ENCODE measurements around the gene NKG7.

NKG7 gene

DNA sequence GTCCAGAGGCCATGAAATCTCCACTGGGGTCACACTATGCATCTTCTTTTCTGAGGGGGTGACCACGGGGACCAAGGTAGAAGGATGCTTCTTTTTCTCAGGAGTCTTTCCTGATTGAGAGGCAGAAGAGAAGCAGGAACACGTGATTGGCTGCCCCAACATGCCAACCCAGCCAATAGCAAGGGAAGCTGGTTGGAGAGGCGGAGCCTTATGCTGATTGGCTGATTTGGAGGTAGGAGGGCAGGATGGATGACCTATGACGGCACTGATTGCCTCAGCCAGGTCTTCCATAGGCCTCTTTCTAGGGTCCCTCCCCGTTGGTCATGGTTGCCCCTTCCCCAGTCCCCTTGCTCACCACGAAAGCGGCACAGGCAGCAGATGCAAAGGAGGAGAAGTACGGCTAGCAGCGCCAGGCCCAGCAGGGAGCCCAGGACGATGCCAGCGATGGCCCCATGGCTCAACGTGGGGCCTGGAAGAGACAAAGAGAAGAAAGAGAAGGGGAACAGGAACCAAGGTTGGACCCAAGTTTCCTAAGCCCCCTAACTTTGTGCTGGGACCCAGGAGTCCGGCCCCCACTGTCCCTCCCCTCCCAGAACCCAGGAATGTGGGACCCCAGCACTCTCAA is 38.5 kb downstream of the NKG7 start:
- TF ChIP-seq ESRRG (CRISPR knock-in tag; IDR thresholded peaks at IDR 0.05) (no peak), PPARA (CRISPR knock-in tag; IDR thresholded peaks at IDR 0.05; ENCODE audit: borderline replicate concordance) (no peak), BACH2 (CRISPR knock-in tag; IDR thresholded peaks at IDR 0.05; ENCODE audit: borderline replicate concordance) (no peak), GLIS3 (CRISPR knock-in tag; IDR thresholded peaks at IDR 0.05) (no peak), RARB (CRISPR knock-in tag; IDR thresholded peaks at IDR 0.05) (no peak), ZFP30 (CRISPR knock-in tag; IDR thresholded peaks at IDR 0.05) (no peak), ZC3H10 (CRISPR knock-in tag; IDR thresholded peaks at IDR 0.05) (no peak), ZNF70 (CRISPR knock-in tag; IDR thresholded peaks at IDR 0.05) (no peak), TCF4 (CRISPR knock-in tag; IDR thresholded peaks at IDR 0.05; ENCODE audit: borderline replicate concordance) (no peak), SNAI2 (CRISPR knock-in tag; IDR thresholded peaks at IDR 0.05) (no peak), ZFP3 (CRISPR knock-in tag; IDR thresholded peaks at IDR 0.05) (no peak), ARNTL (CRISPR knock-in tag; IDR thresholded peaks at IDR 0.05; ENCODE audit: borderline replicate concordance, low read depth) (no peak), TOX (CRISPR knock-in tag; IDR thresholded peaks at IDR 0.05; ENCODE audit: borderline replicate concordance) (no peak)
- TF ChIP-seq, protein P1, sequence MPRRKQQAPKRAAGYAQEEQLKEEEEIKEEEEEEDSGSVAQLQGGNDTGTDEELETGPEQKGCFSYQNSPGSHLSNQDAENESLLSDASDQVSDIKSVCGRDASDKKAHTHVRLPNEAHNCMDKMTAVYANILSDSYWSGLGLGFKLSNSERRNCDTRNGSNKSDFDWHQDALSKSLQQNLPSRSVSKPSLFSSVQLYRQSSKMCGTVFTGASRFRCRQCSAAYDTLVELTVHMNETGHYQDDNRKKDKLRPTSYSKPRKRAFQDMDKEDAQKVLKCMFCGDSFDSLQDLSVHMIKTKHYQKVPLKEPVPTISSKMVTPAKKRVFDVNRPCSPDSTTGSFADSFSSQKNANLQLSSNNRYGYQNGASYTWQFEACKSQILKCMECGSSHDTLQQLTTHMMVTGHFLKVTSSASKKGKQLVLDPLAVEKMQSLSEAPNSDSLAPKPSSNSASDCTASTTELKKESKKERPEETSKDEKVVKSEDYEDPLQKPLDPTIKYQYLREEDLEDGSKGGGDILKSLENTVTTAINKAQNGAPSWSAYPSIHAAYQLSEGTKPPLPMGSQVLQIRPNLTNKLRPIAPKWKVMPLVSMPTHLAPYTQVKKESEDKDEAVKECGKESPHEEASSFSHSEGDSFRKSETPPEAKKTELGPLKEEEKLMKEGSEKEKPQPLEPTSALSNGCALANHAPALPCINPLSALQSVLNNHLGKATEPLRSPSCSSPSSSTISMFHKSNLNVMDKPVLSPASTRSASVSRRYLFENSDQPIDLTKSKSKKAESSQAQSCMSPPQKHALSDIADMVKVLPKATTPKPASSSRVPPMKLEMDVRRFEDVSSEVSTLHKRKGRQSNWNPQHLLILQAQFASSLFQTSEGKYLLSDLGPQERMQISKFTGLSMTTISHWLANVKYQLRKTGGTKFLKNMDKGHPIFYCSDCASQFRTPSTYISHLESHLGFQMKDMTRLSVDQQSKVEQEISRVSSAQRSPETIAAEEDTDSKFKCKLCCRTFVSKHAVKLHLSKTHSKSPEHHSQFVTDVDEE (CRISPR knock-in tag; IDR thresholded peaks at IDR 0.05): no peak
- TF ChIP-seq, protein P2, sequence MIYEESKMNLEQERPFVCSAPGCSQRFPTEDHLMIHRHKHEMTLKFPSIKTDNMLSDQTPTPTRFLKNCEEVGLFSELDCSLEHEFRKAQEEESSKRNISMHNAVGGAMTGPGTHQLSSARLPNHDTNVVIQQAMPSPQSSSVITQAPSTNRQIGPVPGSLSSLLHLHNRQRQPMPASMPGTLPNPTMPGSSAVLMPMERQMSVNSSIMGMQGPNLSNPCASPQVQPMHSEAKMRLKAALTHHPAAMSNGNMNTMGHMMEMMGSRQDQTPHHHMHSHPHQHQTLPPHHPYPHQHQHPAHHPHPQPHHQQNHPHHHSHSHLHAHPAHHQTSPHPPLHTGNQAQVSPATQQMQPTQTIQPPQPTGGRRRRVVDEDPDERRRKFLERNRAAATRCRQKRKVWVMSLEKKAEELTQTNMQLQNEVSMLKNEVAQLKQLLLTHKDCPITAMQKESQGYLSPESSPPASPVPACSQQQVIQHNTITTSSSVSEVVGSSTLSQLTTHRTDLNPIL (CRISPR knock-in tag; IDR thresholded peaks at IDR 0.05; ENCODE audit: low read depth): no peak
- TF ChIP-seq, protein P3, sequence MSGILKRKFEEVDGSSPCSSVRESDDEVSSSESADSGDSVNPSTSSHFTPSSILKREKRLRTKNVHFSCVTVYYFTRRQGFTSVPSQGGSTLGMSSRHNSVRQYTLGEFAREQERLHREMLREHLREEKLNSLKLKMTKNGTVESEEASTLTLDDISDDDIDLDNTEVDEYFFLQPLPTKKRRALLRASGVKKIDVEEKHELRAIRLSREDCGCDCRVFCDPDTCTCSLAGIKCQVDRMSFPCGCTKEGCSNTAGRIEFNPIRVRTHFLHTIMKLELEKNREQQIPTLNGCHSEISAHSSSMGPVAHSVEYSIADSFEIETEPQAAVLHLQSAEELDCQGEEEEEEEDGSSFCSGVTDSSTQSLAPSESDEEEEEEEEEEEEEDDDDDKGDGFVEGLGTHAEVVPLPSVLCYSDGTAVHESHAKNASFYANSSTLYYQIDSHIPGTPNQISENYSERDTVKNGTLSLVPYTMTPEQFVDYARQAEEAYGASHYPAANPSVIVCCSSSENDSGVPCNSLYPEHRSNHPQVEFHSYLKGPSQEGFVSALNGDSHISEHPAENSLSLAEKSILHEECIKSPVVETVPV (CRISPR knock-in tag; IDR thresholded peaks at IDR 0.05): no peak
- no peak for ATAC-seq

DNA sequence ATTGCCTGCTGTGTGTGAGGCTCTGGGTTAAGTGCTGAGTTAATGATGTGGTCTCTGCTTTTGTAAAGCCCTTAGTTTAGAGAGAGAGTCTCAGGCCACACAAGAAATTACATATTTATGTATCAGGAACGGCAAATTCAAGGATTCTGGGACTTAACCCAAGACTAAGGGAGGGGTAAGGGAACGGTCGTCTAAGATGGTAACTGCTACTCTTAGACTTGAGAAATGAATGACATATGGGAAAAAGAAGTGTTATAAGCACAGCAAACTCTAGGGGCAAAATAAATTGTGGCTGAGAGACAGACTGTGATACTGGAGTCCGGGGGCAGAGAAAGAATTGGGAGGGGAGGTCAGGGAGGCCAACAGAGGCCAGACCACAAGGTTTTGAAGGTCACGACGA is 40.7 kb downstream of the NKG7 start:
- TF ChIP-seq TCF4 (CRISPR knock-in tag; IDR thresholded peaks at IDR 0.05; ENCODE audit: borderline replicate concordance): no peak
- TF ChIP-seq ARNTL (CRISPR knock-in tag; IDR thresholded peaks at IDR 0.05; ENCODE audit: borderline replicate concordance, low read depth): no peak
- TF ChIP-seq PPARA (CRISPR knock-in tag; IDR thresholded peaks at IDR 0.05; ENCODE audit: borderline replicate concordance): no peak
- TF ChIP-seq GLIS3 (CRISPR knock-in tag; IDR thresholded peaks at IDR 0.05): no peak
- TF ChIP-seq, protein P4, sequence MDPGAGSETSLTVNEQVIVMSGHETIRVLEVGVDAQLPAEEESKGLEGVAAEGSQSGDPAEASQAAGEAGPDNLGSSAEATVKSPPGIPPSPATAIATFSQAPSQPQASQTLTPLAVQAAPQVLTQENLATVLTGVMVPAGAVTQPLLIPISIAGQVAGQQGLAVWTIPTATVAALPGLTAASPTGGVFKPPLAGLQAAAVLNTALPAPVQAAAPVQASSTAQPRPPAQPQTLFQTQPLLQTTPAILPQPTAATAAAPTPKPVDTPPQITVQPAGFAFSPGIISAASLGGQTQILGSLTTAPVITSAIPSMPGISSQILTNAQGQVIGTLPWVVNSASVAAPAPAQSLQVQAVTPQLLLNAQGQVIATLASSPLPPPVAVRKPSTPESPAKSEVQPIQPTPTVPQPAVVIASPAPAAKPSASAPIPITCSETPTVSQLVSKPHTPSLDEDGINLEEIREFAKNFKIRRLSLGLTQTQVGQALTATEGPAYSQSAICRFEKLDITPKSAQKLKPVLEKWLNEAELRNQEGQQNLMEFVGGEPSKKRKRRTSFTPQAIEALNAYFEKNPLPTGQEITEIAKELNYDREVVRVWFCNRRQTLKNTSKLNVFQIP (CRISPR knock-in tag; IDR thresholded peaks at IDR 0.05; ENCODE audit: borderline replicate concordance, low read depth): no peak
- TF ChIP-seq SNAI2 (CRISPR knock-in tag; IDR thresholded peaks at IDR 0.05): no peak
- no peak for TF ChIP-seq ISL1 (CRISPR knock-in tag; IDR thresholded peaks at IDR 0.05)
- TF ChIP-seq ZC3H10 (CRISPR knock-in tag; IDR thresholded peaks at IDR 0.05): no peak
- TF ChIP-seq CSDC2 (CRISPR knock-in tag; IDR thresholded peaks at IDR 0.05): no peak
- ATAC-seq: no peak

DNA sequence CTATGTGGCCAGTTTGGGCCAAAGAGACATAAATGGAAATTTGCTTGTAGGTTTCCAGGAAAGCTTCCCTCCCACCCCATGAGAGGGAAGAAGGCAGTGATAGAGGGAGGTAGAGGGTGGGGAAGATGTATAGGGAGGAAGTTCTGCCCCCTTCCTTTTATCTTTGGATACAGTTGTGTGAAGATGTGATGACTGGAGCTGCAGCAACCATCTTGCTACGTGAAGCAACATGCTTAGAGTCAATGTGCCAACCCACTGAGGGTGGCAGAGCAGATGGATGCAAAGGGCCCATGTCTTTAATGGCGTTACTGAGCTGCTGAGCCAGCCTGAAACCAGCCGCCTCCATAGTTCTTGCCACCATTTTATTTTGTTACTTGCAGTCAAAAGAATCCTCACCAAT is 41.3 kb downstream of the NKG7 start:
- no peak for ATAC-seq
- TF ChIP-seq GLIS3 (CRISPR knock-in tag; IDR thresholded peaks at IDR 0.05) (no peak), TCF4 (CRISPR knock-in tag; IDR thresholded peaks at IDR 0.05; ENCODE audit: borderline replicate concordance) (no peak), SNAI2 (CRISPR knock-in tag; IDR thresholded peaks at IDR 0.05) (no peak), ESRRG (CRISPR knock-in tag; IDR thresholded peaks at IDR 0.05) (no peak), ISL1 (CRISPR knock-in tag; IDR thresholded peaks at IDR 0.05) (no peak), ZC3H10 (CRISPR knock-in tag; IDR thresholded peaks at IDR 0.05) (no peak), ZFP30 (CRISPR knock-in tag; IDR thresholded peaks at IDR 0.05) (no peak), ARNTL (CRISPR knock-in tag; IDR thresholded peaks at IDR 0.05; ENCODE audit: borderline replicate concordance, low read depth) (no peak), ZNF8 (CRISPR knock-in tag; IDR thresholded peaks at IDR 0.05) (no peak), PPARA (CRISPR knock-in tag; IDR thresholded peaks at IDR 0.05; ENCODE audit: borderline replicate concordance) (no peak), ZNF565 (CRISPR knock-in tag; conservative IDR thresholded peaks at IDR 0.05; ENCODE audit: low read depth) (no peak), CSDC2 (CRISPR knock-in tag; IDR thresholded peaks at IDR 0.05) (no peak), OSR1 (CRISPR knock-in tag; IDR thresholded peaks at IDR 0.05) (no peak)
- TF ChIP-seq, protein P2 (CRISPR knock-in tag; IDR thresholded peaks at IDR 0.05; ENCODE audit: low read depth): no peak
- TF ChIP-seq, protein P1 (CRISPR knock-in tag; IDR thresholded peaks at IDR 0.05): no peak
- TF ChIP-seq, protein P4 (CRISPR knock-in tag; IDR thresholded peaks at IDR 0.05; ENCODE audit: borderline replicate concordance, low read depth): no peak
